GM23338 (cell line): Measurements from ENCODE around the gene APOL5. TPM values are rescaled to one million over a fixed set of nuclear protein-coding genes. Genes with fewer than 3 reads are reported as not detected.

Source experiments
- ATAC-seq: fragments of 200-7000 bp; cut with Tn5 transposase; 3 replicates; pipeline ENCODE4 v1.9.1; 2020
- DNase-seq: peaks from one replicate; pipeline ENCODE4 v3.0.0-alpha.2; 2015; ENCODE audit warnings: low spot score
- H2AFZ ChIP-seq: fragments of 200-600 bp; sonication (generic); 2 replicates; pipeline ENCODE4 v1.8.0; 2016; ENCODE audit warnings: antibody characterized with exemption, mild to moderate bottlenecking, moderate library complexity
- H3F3A ChIP-seq: fragments of 200-600 bp; sonication (generic); replicated peaks from 2 replicates; pipeline ENCODE4 v1.8.0; 2017; ENCODE audit warnings: antibody characterized with exemption, mixed run types, low read depth
- H3K27ac ChIP-seq: fragments of 200-600 bp; sonication (generic); 2 replicates; pipeline ENCODE4 v1.6.1; 2016; ENCODE audit warnings: low read depth
- H3K27me3 ChIP-seq: fragments of 200-600 bp; sonication (generic); 2 replicates; pipeline ENCODE4 v1.8.0; 2016; ENCODE audit warnings: mild to moderate bottlenecking, mixed run types, moderate library complexity; ENCODE audit not compliant: insufficient read depth
- H3K36me3 ChIP-seq: fragments of 200-600 bp; sonication (generic); 2 replicates; pipeline ENCODE4 v1.8.0; 2016; ENCODE audit warnings: mild to moderate bottlenecking; ENCODE audit not compliant: insufficient read depth
- H3K4me1 ChIP-seq: fragments of 200-600 bp; sonication (generic); 2 replicates; pipeline ENCODE4 v1.8.0; 2016; ENCODE audit warnings: mild to moderate bottlenecking, moderate library complexity; ENCODE audit not compliant: insufficient read depth
- H3K4me2 ChIP-seq: fragments of 200-600 bp; sonication (generic); 2 replicates; pipeline ENCODE4 v1.7.1; 2017; ENCODE audit warnings: mixed run types
- H3K4me3 ChIP-seq: fragments of 200-600 bp; sonication (generic); 2 replicates; pipeline ENCODE4 v1.6.1; 2016; ENCODE audit warnings: mixed run types
- H3K79me2 ChIP-seq: fragments of 200-600 bp; sonication (generic); replicated peaks from 2 replicates; pipeline ENCODE4 v1.8.0; 2017; ENCODE audit warnings: mild to moderate bottlenecking; ENCODE audit not compliant: insufficient read depth
- H3K9me2 ChIP-seq: fragments of 200-600 bp; sonication (generic); 2 replicates; pipeline ENCODE4 v1.8.0; 2017; ENCODE audit not compliant: insufficient read depth
- H4K20me1 ChIP-seq: fragments of 200-600 bp; sonication (generic); replicated peaks from 2 replicates; pipeline ENCODE4 v1.8.0; 2017; ENCODE audit warnings: mild to moderate bottlenecking; ENCODE audit not compliant: insufficient read depth
- H3K27ac Mint-ChIP-seq: 2 replicates; pipeline ENCODE4 v1.8.0; 2020; ENCODE audit warnings: inconsistent platforms, mild to moderate bottlenecking, moderate library complexity, mixed read lengths
- H3K27me3 Mint-ChIP-seq: 3 replicates; pipeline ENCODE4 v1.8.0; 2022; ENCODE audit warnings: low read depth, mild to moderate bottlenecking, moderate library complexity, mixed read lengths, inconsistent platforms; ENCODE audit not compliant: insufficient read depth, poor library complexity
- H3K36me3 Mint-ChIP-seq: 3 replicates; pipeline ENCODE4 v1.8.0; 2021; ENCODE audit warnings: low read depth, mild to moderate bottlenecking, inconsistent platforms, moderate library complexity, mixed read lengths
- H3K4me1 Mint-ChIP-seq: 3 replicates; pipeline ENCODE4 v1.8.0; 2020; ENCODE audit warnings: mild to moderate bottlenecking, inconsistent platforms, mixed read lengths
- H3K4me3 Mint-ChIP-seq: 3 replicates; pipeline ENCODE4 v1.8.0; 2021; ENCODE audit warnings: moderate library complexity, mild to moderate bottlenecking, inconsistent platforms, mixed read lengths
- H3K9me3 Mint-ChIP-seq: 3 replicates; pipeline ENCODE4 v1.8.0; 2020; ENCODE audit warnings: moderate library complexity, mild to moderate bottlenecking, inconsistent platforms, mixed read lengths
- CTCF ChIP-seq, 2 experiments: fragments of 200-600 bp in 1 of 2; sonication (generic) in 1 of 2; conservative IDR thresholded peaks; 2 replicates each; pipeline versions ENCODE4 v1.5.1 to v1.6.1; 2016 to 2017; ENCODE audit warnings: antibody characterized with exemption in 2 of 2, low read depth in 2 of 2, mild to moderate bottlenecking in 2 of 2, moderate library complexity in 1 of 2
- EZH2 ChIP-seq: fragments of 200-600 bp; sonication (generic); IDR thresholded peaks from one replicate; pipeline ENCODE4 v1.8.0; 2017; ENCODE audit warnings: antibody characterized with exemption, mild to moderate bottlenecking, low read depth; ENCODE audit not compliant: unreplicated experiment
- EZH2phosphoT487 ChIP-seq: fragments of 200-600 bp; sonication (generic); IDR thresholded peaks from one replicate; pipeline ENCODE4 v1.8.1; 2018; ENCODE audit warnings: antibody characterized with exemption; ENCODE audit not compliant: unreplicated experiment
- JUNB ChIP-seq: IDR thresholded peaks from one replicate; pipeline ENCODE4 v1.6.1; 2016; ENCODE audit warnings: antibody characterized with exemption; ENCODE audit not compliant: unreplicated experiment
- ZNF114 ChIP-seq: fragments of 250-450 bp; sonication (Bioruptor Pico); IDR thresholded peaks from 2 replicates; pipeline ENCODE4 v1.5.0; 2020; ENCODE audit warnings: mild to moderate bottlenecking, moderate library complexity
- polyA plus RNA-seq: library from polyadenylated mRNA; unstranded; fragments of >200 nt; fragmentation: Nextera tagmentation; extraction: Ambion mirVana; gene quantifications from 2 replicates; pipeline ENCODE4 v1.2.1, GENCODE V29; 2016
- total RNA-seq: library from RNA; depleted of rRNA; stranded (reverse); fragments of >200 nt; shearing (Covaris generic); gene quantifications from 2 replicates; pipeline ENCODE4 v1.2.3, GENCODE V29; 2014
- TF ChIP-seq, protein P1 (sequence below): IDR thresholded peaks from one replicate; pipeline ENCODE4 v1.6.1; 2018; ENCODE audit warnings: antibody characterized with exemption; ENCODE audit not compliant: unreplicated experiment
- TF ChIP-seq, protein P2 (sequence below): IDR thresholded peaks from 2 replicates; pipeline ENCODE4 v1.6.1; 2016; ENCODE audit warnings: antibody characterized with exemption

Gene APOL5
- total and polyA plus RNA-seq, 2 experiments from 2014 or later, result not detected

DNA sequence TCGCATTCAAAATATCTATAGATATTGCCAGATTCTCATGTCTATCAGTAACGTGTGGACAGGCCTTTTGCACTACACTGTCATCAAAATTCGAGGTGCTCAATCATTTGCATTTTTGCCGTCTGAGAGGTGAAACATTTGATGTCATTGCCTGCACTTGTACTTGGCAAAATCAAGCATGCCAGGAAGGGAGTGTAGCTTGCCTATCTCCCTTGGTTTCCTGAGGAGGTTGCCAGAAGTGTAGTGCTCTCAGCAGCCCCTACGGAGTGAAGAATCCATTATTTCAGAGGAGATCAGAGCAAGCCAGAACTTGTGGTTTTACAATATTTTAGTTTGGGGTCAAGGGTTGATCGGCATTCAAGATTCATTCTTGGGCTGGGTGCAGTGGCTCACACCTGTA, 30.2 kb upstream of the APOL5 start (continued):
- TF ChIP-seq EZH2phosphoT487, result no peak
- TF ChIP-seq, protein P1, sequence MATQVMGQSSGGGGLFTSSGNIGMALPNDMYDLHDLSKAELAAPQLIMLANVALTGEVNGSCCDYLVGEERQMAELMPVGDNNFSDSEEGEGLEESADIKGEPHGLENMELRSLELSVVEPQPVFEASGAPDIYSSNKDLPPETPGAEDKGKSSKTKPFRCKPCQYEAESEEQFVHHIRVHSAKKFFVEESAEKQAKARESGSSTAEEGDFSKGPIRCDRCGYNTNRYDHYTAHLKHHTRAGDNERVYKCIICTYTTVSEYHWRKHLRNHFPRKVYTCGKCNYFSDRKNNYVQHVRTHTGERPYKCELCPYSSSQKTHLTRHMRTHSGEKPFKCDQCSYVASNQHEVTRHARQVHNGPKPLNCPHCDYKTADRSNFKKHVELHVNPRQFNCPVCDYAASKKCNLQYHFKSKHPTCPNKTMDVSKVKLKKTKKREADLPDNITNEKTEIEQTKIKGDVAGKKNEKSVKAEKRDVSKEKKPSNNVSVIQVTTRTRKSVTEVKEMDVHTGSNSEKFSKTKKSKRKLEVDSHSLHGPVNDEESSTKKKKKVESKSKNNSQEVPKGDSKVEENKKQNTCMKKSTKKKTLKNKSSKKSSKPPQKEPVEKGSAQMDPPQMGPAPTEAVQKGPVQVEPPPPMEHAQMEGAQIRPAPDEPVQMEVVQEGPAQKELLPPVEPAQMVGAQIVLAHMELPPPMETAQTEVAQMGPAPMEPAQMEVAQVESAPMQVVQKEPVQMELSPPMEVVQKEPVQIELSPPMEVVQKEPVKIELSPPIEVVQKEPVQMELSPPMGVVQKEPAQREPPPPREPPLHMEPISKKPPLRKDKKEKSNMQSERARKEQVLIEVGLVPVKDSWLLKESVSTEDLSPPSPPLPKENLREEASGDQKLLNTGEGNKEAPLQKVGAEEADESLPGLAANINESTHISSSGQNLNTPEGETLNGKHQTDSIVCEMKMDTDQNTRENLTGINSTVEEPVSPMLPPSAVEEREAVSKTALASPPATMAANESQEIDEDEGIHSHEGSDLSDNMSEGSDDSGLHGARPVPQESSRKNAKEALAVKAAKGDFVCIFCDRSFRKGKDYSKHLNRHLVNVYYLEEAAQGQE, result no peak

DNA sequence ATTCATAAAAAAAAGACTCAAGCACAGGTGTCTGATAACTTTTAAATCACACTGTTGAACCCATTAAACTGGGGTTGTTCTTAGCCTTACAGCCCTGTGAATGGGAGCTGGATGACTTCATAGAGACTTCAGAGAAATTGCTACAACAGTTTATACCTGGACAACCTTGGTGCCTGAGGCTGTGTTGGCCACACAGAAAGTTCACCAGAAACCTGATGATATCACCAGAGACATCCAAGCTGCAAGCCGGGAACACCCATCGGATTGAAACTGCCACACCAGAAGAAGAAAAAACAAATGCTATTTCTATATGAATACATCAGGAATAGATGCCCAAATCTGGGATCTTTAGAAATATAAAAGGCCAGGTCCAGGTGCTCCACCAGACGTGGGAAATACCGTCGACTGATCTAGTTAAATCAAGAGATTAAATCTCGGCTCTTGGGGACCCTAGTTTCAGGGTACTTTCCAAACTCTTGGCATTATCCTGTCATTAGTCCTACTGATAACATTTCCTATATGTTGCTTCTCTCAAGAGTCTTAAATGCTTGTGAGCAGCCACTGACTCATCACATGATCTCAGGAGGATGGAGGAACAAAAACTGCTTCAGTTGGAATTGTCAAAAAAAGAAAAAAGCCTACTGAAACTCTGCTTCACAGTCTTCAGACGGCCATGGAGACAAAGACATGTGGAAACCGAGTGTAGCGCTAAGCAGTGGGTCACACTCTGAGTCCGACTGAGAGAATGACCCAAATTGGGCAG, 28.6 kb upstream of the APOL5 start:
- Histone ChIP-seq H3K79me2 (no peaks in the 10 kb centered on the region), H3F3A (no peaks in the 10 kb centered on the region), H3K36me3 (no peaks in the 10 kb centered on the region), H3K4me3 (no peak overlapping the region), H3K27me3 (no peaks in the 10 kb centered on the region), H3K27ac (no peak overlapping the region), H4K20me1 (no peaks in the 10 kb centered on the region), H3K4me2 (no peak overlapping the region), H2AFZ (no peak overlapping the region), H3K9me2 (no peaks in the 10 kb centered on the region), H3K4me1 (no peaks in the 10 kb centered on the region)
- DNase-seq (no peak), ATAC-seq (no peak)
- Mint-ChIP-seq H3K9me3 (no peaks in the 10 kb centered on the region), H3K27ac (no peak overlapping the region), H3K4me3 (no peak overlapping the region), H3K4me1 (no peaks in the 10 kb centered on the region), H3K27me3 (peaks cover 2% of the 10 kb centered on the region), H3K36me3 (no peaks in the 10 kb centered on the region)
- TF ChIP-seq, protein P2, sequence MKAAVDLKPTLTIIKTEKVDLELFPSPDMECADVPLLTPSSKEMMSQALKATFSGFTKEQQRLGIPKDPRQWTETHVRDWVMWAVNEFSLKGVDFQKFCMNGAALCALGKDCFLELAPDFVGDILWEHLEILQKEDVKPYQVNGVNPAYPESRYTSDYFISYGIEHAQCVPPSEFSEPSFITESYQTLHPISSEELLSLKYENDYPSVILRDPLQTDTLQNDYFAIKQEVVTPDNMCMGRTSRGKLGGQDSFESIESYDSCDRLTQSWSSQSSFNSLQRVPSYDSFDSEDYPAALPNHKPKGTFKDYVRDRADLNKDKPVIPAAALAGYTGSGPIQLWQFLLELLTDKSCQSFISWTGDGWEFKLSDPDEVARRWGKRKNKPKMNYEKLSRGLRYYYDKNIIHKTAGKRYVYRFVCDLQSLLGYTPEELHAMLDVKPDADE, result no peak
- TF ChIP-seq CTCF (conservative IDR thresholded peaks at IDR 0.05; ENCODE audit: low read depth in 2 of 2), result no peak
- no peak for TF ChIP-seq JUNB
- no peak for TF ChIP-seq EZH2
- no peak for TF ChIP-seq ZNF114 (CRISPR knock-in tag)
